ENCODE data around the gene FAM193B. TPM values are rescaled to one million over a fixed set of nuclear protein-coding genes. Genes with fewer than 3 reads are reported as not detected.

Gene FAM193B
- polyA plus RNA-seq, 1 of the 3 experiments (the other 2 are of a cell fraction), result 48.1 TPM

GRCh38 chr5:177557041-177557647, 2.8 kb upstream of the FAM193B start:
- Histone ChIP-seq H3K27ac (ENCODE audit: low read depth in 2 of 2, low read length in 1 of 2) (no peak overlapping the region), H3K4me1 (ENCODE audit: control insufficient read depth in 1 of 2, insufficient read depth in 2 of 2, low read depth in 1 of 2, low read length in 1 of 2) (peaks cover 0 to 16% of the 10 kb centered on the region in 2 experiments; a peak in 2 of 4 replicates), H3K36me3 (replicated peaks in 1 of 2; ENCODE audit: control insufficient read depth in 1 of 2, insufficient read depth in 2 of 2, low read length in 1 of 2) (peaks cover 1 to 3% of the 10 kb centered on the region in 2 experiments), H3K9ac (no peak overlapping the region), H3K9me2 (no peaks in the 10 kb centered on the region), H3K4me3 (ENCODE audit: low read depth in 2 of 2, low read length in 1 of 2) (no peak overlapping the region), H3K79me2 (ENCODE audit: insufficient read depth) (peaks cover 20% of the 10 kb centered on the region), H4K20me1 (ENCODE audit: insufficient read depth) (peaks cover 17% of the 10 kb centered on the region), H3K27me3 (ENCODE audit: insufficient read depth) (no peaks in the 10 kb centered on the region), H2AFZ (ENCODE audit: low read depth) (no peak overlapping the region), H3F3A (replicated peaks; ENCODE audit: insufficient read depth) (no peaks in the 10 kb centered on the region), H3K4me2 (no peak overlapping the region), H3K9me3 (no peaks in the 10 kb centered on the region)
- CTCF ChIA-PET, result interaction anchor here (1.1 kb wide), 1 partner anchor 153 kb away, joined by 3 read pairs; no protein-coding TSS in a partner anchor
- WGBS (ENCODE audit: low lambda C conversion rate), result 68% methylated on average over 4 of the region's 4 CpGs
- POLR2A ChIA-PET, result no interaction called here
- TF ChIP-seq NRF1 (IDR thresholded peaks at IDR 0.05; ENCODE audit: low read depth, low read length) (no peak), USF1 (IDR thresholded peaks at IDR 0.05; ENCODE audit: borderline replicate concordance, low read depth) (peak; percentile 41; the same call in 1 of the 2 replicates), GATA2 (CRISPR knock-in tag; IDR thresholded peaks at IDR 0.05) (no peak)
- no peak for DNase-seq

DNA sequence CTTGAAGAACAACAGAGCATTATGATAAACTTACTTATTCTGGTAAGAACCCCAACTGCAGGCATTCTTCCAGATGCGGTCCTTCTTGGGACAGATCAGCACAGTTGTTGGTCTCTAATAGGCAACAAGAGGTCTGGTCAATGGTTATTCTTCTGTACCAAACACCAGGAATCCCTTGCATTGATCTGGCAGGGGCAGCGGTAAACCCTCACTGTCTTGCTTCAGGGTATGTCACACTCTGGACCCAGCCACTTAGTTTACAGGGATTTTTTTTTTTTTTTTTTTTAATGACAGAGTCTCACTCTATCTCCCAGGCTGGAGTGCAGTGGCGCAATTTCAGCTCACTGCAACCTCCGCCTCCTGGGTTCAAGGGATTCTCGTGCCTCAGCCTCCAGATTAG, 1.3 kb upstream of the FAM193B start:
- Histone ChIP-seq H2AFZ (ENCODE audit: low read depth) (no peak overlapping the region), H3K9ac (no peak overlapping the region), H3K4me3 (ENCODE audit: low read depth in 2 of 2, low read length in 1 of 2) (no peak overlapping the region), H3F3A (replicated peaks; ENCODE audit: insufficient read depth) (no peaks in the 10 kb centered on the region), H3K27me3 (ENCODE audit: insufficient read depth) (no peaks in the 10 kb centered on the region), H3K79me2 (ENCODE audit: insufficient read depth) (peaks cover 35% of the 10 kb centered on the region), H3K4me1 (ENCODE audit: control insufficient read depth in 1 of 2, insufficient read depth in 2 of 2, low read depth in 1 of 2, low read length in 1 of 2) (peaks cover 0 to 16% of the 10 kb centered on the region in 2 experiments; a peak in 2 of 4 replicates), H3K9me3 (no peaks in the 10 kb centered on the region), H3K36me3 (replicated peaks in 1 of 2; ENCODE audit: control insufficient read depth in 1 of 2, insufficient read depth in 2 of 2, low read length in 1 of 2) (peaks cover 8 to 16% of the 10 kb centered on the region in 2 experiments), H3K9me2 (no peaks in the 10 kb centered on the region), H3K4me2 (no peak overlapping the region), H3K27ac (ENCODE audit: low read depth in 2 of 2, low read length in 1 of 2) (no peak overlapping the region), H4K20me1 (ENCODE audit: insufficient read depth) (peaks cover 32% of the 10 kb centered on the region)
- no peak for TF ChIP-seq NRF1 (IDR thresholded peaks at IDR 0.05; ENCODE audit: low read depth, low read length)
- TF ChIP-seq FOXM1 (IDR thresholded peaks at IDR 0.05; ENCODE audit: low read depth), result no peak
- TF ChIP-seq ELF1 (IDR thresholded peaks at IDR 0.05), result no peak
- TF ChIP-seq FOSL2 (IDR thresholded peaks at IDR 0.05; ENCODE audit: borderline replicate concordance, low read depth), result no peak
- TF ChIP-seq SMC3 (IDR thresholded peaks at IDR 0.05; ENCODE audit: low read depth, low read length), result no peak
- TF ChIP-seq TAF1 (IDR thresholded peaks at IDR 0.05; ENCODE audit: borderline replicate concordance, low read depth, low read length), result no peak
- no peak for TF ChIP-seq TCF12 (IDR thresholded peaks at IDR 0.05)
- no peak for TF ChIP-seq YY1 (IDR thresholded peaks at IDR 0.05; ENCODE audit: low read depth)
- no peak for TF ChIP-seq CTCF (IDR thresholded peaks at IDR 0.05)
- TF ChIP-seq PBX3 (IDR thresholded peaks at IDR 0.05), result no peak
- no peak for TF ChIP-seq USF2 (IDR thresholded peaks at IDR 0.05; ENCODE audit: borderline replicate concordance, low read depth, low read length)
- TF ChIP-seq RCOR1 (IDR thresholded peaks at IDR 0.05; ENCODE audit: low read length), result no peak
- TF ChIP-seq CHD2 (IDR thresholded peaks at IDR 0.05; ENCODE audit: low read length, partially characterized antibody), result no peak
- no peak for TF ChIP-seq USF1 (IDR thresholded peaks at IDR 0.05; ENCODE audit: borderline replicate concordance, low read depth)
- TF ChIP-seq ZBTB33 (IDR thresholded peaks at IDR 0.05; ENCODE audit: borderline replicate concordance, low read depth), result no peak
- TF ChIP-seq TEAD4 (IDR thresholded peaks at IDR 0.05; ENCODE audit: borderline replicate concordance, insufficient read depth), result no peak
- ChIA-PET CTCF (no interaction called here), POLR2A (interaction anchor here (0.8 kb wide), 1 partner anchor 74 kb away, joined by 4 read pairs; no protein-coding TSS in a partner anchor)
- DNase-seq, result no peak
- WGBS (ENCODE audit: low lambda C conversion rate), result 90% methylated on average over 5 of the region's 5 CpGs
